Measurements from ENCODE around the gene SHCBP1L. TPM values are rescaled to one million over a fixed set of nuclear protein-coding genes. Genes with fewer than 3 reads are reported as not detected.

Gene SHCBP1L
- 1 to 10 TPM in 1 of 4 donors, not detected in 3; 1.0 TPM for total RNA-seq

GRCh38 chr1:182952677-182953444, at the start of gene SHCBP1L:
TSS of gene SHCBP1L (minus strand) at chr1:182953166. CDS start at chr1:182953133, 33 bp downstream.
- H3K27ac ChIP-seq = no peak within 1 kb of the TSS
- H3K4me1 ChIP-seq = no peaks in the 10 kb centered on the region
- intact Hi-C loops (cut with DNase I; ENCODE audit: low total_unique reads) = no loop called here
- H3K36me3 ChIP-seq = no peaks in the 10 kb centered on the region
- DNase-seq = no peak
- no peak for TF ChIP-seq CTCF (IDR thresholded peaks at IDR 0.05)
- TF ChIP-seq POLR2A (IDR thresholded peaks at IDR 0.05) = no peak
- peaks cover 11 to 12% of the 10 kb centered on the region in 2 donors for H3K27me3 ChIP-seq
- peak within 1 kb of the TSS in 1 of 2 donors; percentile 24 for H3K4me3 ChIP-seq
- H3K9me3 ChIP-seq = no peaks in the 10 kb centered on the region

- intact Hi-C loops (cut with DNase I; ENCODE audit: low total_unique reads) = no loop called here
- no peaks in the 10 kb centered on the region for H3K9me3 ChIP-seq
- no peaks in the 10 kb centered on the region for H3K36me3 ChIP-seq
- TF ChIP-seq POLR2A (IDR thresholded peaks at IDR 0.05) (no peak), CTCF (IDR thresholded peaks at IDR 0.05) (no peak)
- no peak overlapping the region for H3K4me3 ChIP-seq
- DNase-seq = no peak
- H3K4me1 ChIP-seq = peaks cover 0 to 4% of the 10 kb centered on the region in 2 donors
- H3K27me3 ChIP-seq = no peaks in the 10 kb centered on the region
- peak overlapping the region; percentile 36 to 63 for H3K27ac ChIP-seq
Observed at GRCh38 chr1:183002267-183002666, 49.3 kb upstream of the SHCBP1L start.

- Histone ChIP-seq H3K9me3 (no peaks in the 10 kb centered on the region), H3K36me3 (no peaks in the 10 kb centered on the region), H3K27me3 (no peaks in the 10 kb centered on the region), H3K4me1 (peaks cover 0 to 4% of the 10 kb centered on the region in 2 donors), H3K27ac (no peak overlapping the region), H3K4me3 (no peak overlapping the region)
- intact Hi-C loops (cut with DNase I; ENCODE audit: low total_unique reads) = no loop called here
- DNase-seq = no peak
- no peak for TF ChIP-seq POLR2A (IDR thresholded peaks at IDR 0.05)
- TF ChIP-seq CTCF (IDR thresholded peaks at IDR 0.05) = no peak
Observed at GRCh38 chr1:183000167-183000962, 47.4 kb upstream of the SHCBP1L start.

- Histone ChIP-seq H3K27ac (no peak overlapping the region), H3K27me3 (no peaks in the 10 kb centered on the region), H3K4me1 (peaks cover 0 to 4% of the 10 kb centered on the region in 2 donors), H3K36me3 (no peaks in the 10 kb centered on the region), H3K4me3 (no peak overlapping the region), H3K9me3 (no peaks in the 10 kb centered on the region)
- no peak for DNase-seq
- intact Hi-C loops (cut with DNase I; ENCODE audit: low total_unique reads) = no loop called here
- TF ChIP-seq POLR2A (IDR thresholded peaks at IDR 0.05) = no peak
- TF ChIP-seq CTCF (IDR thresholded peaks at IDR 0.05) = no peak
Observed at GRCh38 chr1:182998482-182998881, 45.5 kb upstream of the SHCBP1L start.

GRCh38 chr1:182996816-182997215, 43.9 kb upstream of the SHCBP1L start:
- TF ChIP-seq POLR2A (IDR thresholded peaks at IDR 0.05) (no peak), CTCF (IDR thresholded peaks at IDR 0.05) (no peak)
- no peaks in the 10 kb centered on the region for H3K27me3 ChIP-seq
- no peaks in the 10 kb centered on the region for H3K36me3 ChIP-seq
- H3K9me3 ChIP-seq = no peaks in the 10 kb centered on the region
- H3K27ac ChIP-seq = no peak overlapping the region
- no peak overlapping the region for H3K4me3 ChIP-seq
- H3K4me1 ChIP-seq = no peaks in the 10 kb centered on the region
- DNase-seq = no peak
- intact Hi-C loops (cut with DNase I; ENCODE audit: low total_unique reads) = no loop called here

Measured in uterus (tissue), 4 donors.